GM23338 (cell line): ENCODE data around the gene ADRB2. TPM values are rescaled to one million over a fixed set of nuclear protein-coding genes. Genes with fewer than 3 reads are reported as not detected.

Source experiments
- ATAC-seq: fragments of 200-7000 bp; cut with Tn5 transposase; 3 replicates; pipeline ENCODE4 v1.9.1; 2020
- DNase-seq: peaks from one replicate; pipeline ENCODE4 v3.0.0-alpha.2; 2015; ENCODE audit warnings: low spot score
- H2AFZ ChIP-seq: fragments of 200-600 bp; sonication (generic); 2 replicates; pipeline ENCODE4 v1.8.0; 2016; ENCODE audit warnings: antibody characterized with exemption, mild to moderate bottlenecking, moderate library complexity
- H3F3A ChIP-seq: fragments of 200-600 bp; sonication (generic); replicated peaks from 2 replicates; pipeline ENCODE4 v1.8.0; 2017; ENCODE audit warnings: antibody characterized with exemption, mixed run types, low read depth
- H3K27ac ChIP-seq: fragments of 200-600 bp; sonication (generic); 2 replicates; pipeline ENCODE4 v1.6.1; 2016; ENCODE audit warnings: low read depth
- H3K27me3 ChIP-seq: fragments of 200-600 bp; sonication (generic); 2 replicates; pipeline ENCODE4 v1.8.0; 2016; ENCODE audit warnings: mild to moderate bottlenecking, mixed run types, moderate library complexity; ENCODE audit not compliant: insufficient read depth
- H3K36me3 ChIP-seq: fragments of 200-600 bp; sonication (generic); 2 replicates; pipeline ENCODE4 v1.8.0; 2016; ENCODE audit warnings: mild to moderate bottlenecking; ENCODE audit not compliant: insufficient read depth
- H3K4me1 ChIP-seq: fragments of 200-600 bp; sonication (generic); 2 replicates; pipeline ENCODE4 v1.8.0; 2016; ENCODE audit warnings: mild to moderate bottlenecking, moderate library complexity; ENCODE audit not compliant: insufficient read depth
- H3K4me2 ChIP-seq: fragments of 200-600 bp; sonication (generic); 2 replicates; pipeline ENCODE4 v1.7.1; 2017; ENCODE audit warnings: mixed run types
- H3K4me3 ChIP-seq: fragments of 200-600 bp; sonication (generic); 2 replicates; pipeline ENCODE4 v1.6.1; 2016; ENCODE audit warnings: mixed run types
- H3K79me2 ChIP-seq: fragments of 200-600 bp; sonication (generic); replicated peaks from 2 replicates; pipeline ENCODE4 v1.8.0; 2017; ENCODE audit warnings: mild to moderate bottlenecking; ENCODE audit not compliant: insufficient read depth
- H3K9me2 ChIP-seq: fragments of 200-600 bp; sonication (generic); 2 replicates; pipeline ENCODE4 v1.8.0; 2017; ENCODE audit not compliant: insufficient read depth
- H4K20me1 ChIP-seq: fragments of 200-600 bp; sonication (generic); replicated peaks from 2 replicates; pipeline ENCODE4 v1.8.0; 2017; ENCODE audit warnings: mild to moderate bottlenecking; ENCODE audit not compliant: insufficient read depth
- H3K27ac Mint-ChIP-seq: 2 replicates; pipeline ENCODE4 v1.8.0; 2020; ENCODE audit warnings: inconsistent platforms, mild to moderate bottlenecking, moderate library complexity, mixed read lengths
- H3K27me3 Mint-ChIP-seq: 3 replicates; pipeline ENCODE4 v1.8.0; 2022; ENCODE audit warnings: low read depth, mild to moderate bottlenecking, moderate library complexity, mixed read lengths, inconsistent platforms; ENCODE audit not compliant: insufficient read depth, poor library complexity
- H3K36me3 Mint-ChIP-seq: 3 replicates; pipeline ENCODE4 v1.8.0; 2021; ENCODE audit warnings: low read depth, mild to moderate bottlenecking, inconsistent platforms, moderate library complexity, mixed read lengths
- H3K4me1 Mint-ChIP-seq: 3 replicates; pipeline ENCODE4 v1.8.0; 2020; ENCODE audit warnings: mild to moderate bottlenecking, inconsistent platforms, mixed read lengths
- H3K4me3 Mint-ChIP-seq: 3 replicates; pipeline ENCODE4 v1.8.0; 2021; ENCODE audit warnings: moderate library complexity, mild to moderate bottlenecking, inconsistent platforms, mixed read lengths
- H3K9me3 Mint-ChIP-seq: 3 replicates; pipeline ENCODE4 v1.8.0; 2020; ENCODE audit warnings: moderate library complexity, mild to moderate bottlenecking, inconsistent platforms, mixed read lengths
- CTCF ChIP-seq, 2 experiments: fragments of 200-600 bp in 1 of 2; sonication (generic) in 1 of 2; conservative IDR thresholded peaks; 2 replicates each; pipeline versions ENCODE4 v1.5.1 to v1.6.1; 2016 to 2017; ENCODE audit warnings: antibody characterized with exemption in 2 of 2, low read depth in 2 of 2, mild to moderate bottlenecking in 2 of 2, moderate library complexity in 1 of 2
- ETS1 ChIP-seq: IDR thresholded peaks from 2 replicates; pipeline ENCODE4 v1.6.1; 2016; ENCODE audit warnings: antibody characterized with exemption
- EZH2 ChIP-seq: fragments of 200-600 bp; sonication (generic); IDR thresholded peaks from one replicate; pipeline ENCODE4 v1.8.0; 2017; ENCODE audit warnings: antibody characterized with exemption, mild to moderate bottlenecking, low read depth; ENCODE audit not compliant: unreplicated experiment
- EZH2phosphoT487 ChIP-seq: fragments of 200-600 bp; sonication (generic); IDR thresholded peaks from one replicate; pipeline ENCODE4 v1.8.1; 2018; ENCODE audit warnings: antibody characterized with exemption; ENCODE audit not compliant: unreplicated experiment
- JUNB ChIP-seq: IDR thresholded peaks from one replicate; pipeline ENCODE4 v1.6.1; 2016; ENCODE audit warnings: antibody characterized with exemption; ENCODE audit not compliant: unreplicated experiment
- POLR2AphosphoS5 ChIP-seq: IDR thresholded peaks from 2 replicates; pipeline ENCODE4 v1.6.1; 2016; ENCODE audit warnings: antibody characterized with exemption, low read depth
- REST ChIP-seq: IDR thresholded peaks from one replicate; pipeline ENCODE4 v1.6.1; 2018; ENCODE audit warnings: antibody characterized with exemption; ENCODE audit not compliant: unreplicated experiment
- STAT1 ChIP-seq: IDR thresholded peaks from one replicate; pipeline ENCODE4 v1.6.1; 2016; ENCODE audit warnings: antibody characterized with exemption; ENCODE audit not compliant: unreplicated experiment
- ZNF114 ChIP-seq: fragments of 250-450 bp; sonication (Bioruptor Pico); IDR thresholded peaks from 2 replicates; pipeline ENCODE4 v1.5.0; 2020; ENCODE audit warnings: mild to moderate bottlenecking, moderate library complexity
- ZNF331 ChIP-seq: fragments of 250-450 bp; sonication (Bioruptor Pico); IDR thresholded peaks from 2 replicates; pipeline ENCODE4 v1.5.0; 2020; ENCODE audit warnings: low read depth, mild to moderate bottlenecking, moderate library complexity
- polyA plus RNA-seq: library from polyadenylated mRNA; unstranded; fragments of >200 nt; fragmentation: Nextera tagmentation; extraction: Ambion mirVana; gene quantifications from 2 replicates; pipeline ENCODE4 v1.2.1, GENCODE V29; 2016
- total RNA-seq: library from RNA; depleted of rRNA; stranded (reverse); fragments of >200 nt; shearing (Covaris generic); gene quantifications from 2 replicates; pipeline ENCODE4 v1.2.3, GENCODE V29; 2014

Gene ADRB2
- total and polyA plus RNA-seq, 2 experiments from 2014 or later: 0.44 to 1.3 TPM

GRCh38 chr5:148817606-148818005, 8.8 kb upstream of the ADRB2 start (continued):
- no peak for TF ChIP-seq REST
- TF ChIP-seq EZH2phosphoT487: no peak
- no peak for TF ChIP-seq JUNB
- no peak for TF ChIP-seq ZNF331 (CRISPR knock-in tag)

GRCh38 chr5:148820461-148821395, 5.7 kb upstream of the ADRB2 start:
- Mint-ChIP-seq H3K36me3 (no peaks in the 10 kb centered on the region), H3K27me3 (peaks cover 7% of the 10 kb centered on the region), H3K4me1 (peaks cover 18% of the 10 kb centered on the region), H3K9me3 (no peaks in the 10 kb centered on the region), H3K27ac (no peak overlapping the region), H3K4me3 (no peak overlapping the region)
- no peaks in the 10 kb centered on the region for H3K79me2 ChIP-seq
- H2AFZ ChIP-seq: no peak overlapping the region
- no peaks in the 10 kb centered on the region for H3F3A ChIP-seq
- H3K27me3 ChIP-seq: peaks cover 10% of the 10 kb centered on the region; the same call in 1 of the 2 replicates
- DNase-seq: peak; percentile 70
- TF ChIP-seq POLR2AphosphoS5 (no peak), CTCF (conservative IDR thresholded peaks at IDR 0.05; ENCODE audit: low read depth in 2 of 2) (peak; percentile 72 to 76)
- no peaks in the 10 kb centered on the region for H4K20me1 ChIP-seq
- peaks cover 24% of the 10 kb centered on the region for H3K4me1 ChIP-seq
- ATAC-seq: peak; percentile 69
- no peak overlapping the region for H3K27ac ChIP-seq
- H3K4me2 ChIP-seq: no peak overlapping the region
- H3K9me2 ChIP-seq: no peaks in the 10 kb centered on the region
- H3K4me3 ChIP-seq: no peak overlapping the region
- H3K36me3 ChIP-seq: no peaks in the 10 kb centered on the region

- no peak overlapping the region for H3K4me2 ChIP-seq
- ATAC-seq (no peak), DNase-seq (no peak)
- Mint-ChIP-seq H3K4me3 (no peak overlapping the region), H3K27ac (no peak overlapping the region), H3K36me3 (no peaks in the 10 kb centered on the region), H3K27me3 (peaks cover 26% of the 10 kb centered on the region), H3K9me3 (no peaks in the 10 kb centered on the region), H3K4me1 (peaks cover 31% of the 10 kb centered on the region)
- no peaks in the 10 kb centered on the region for H3K79me2 ChIP-seq
- no peaks in the 10 kb centered on the region for H3F3A ChIP-seq
- no peaks in the 10 kb centered on the region for H3K36me3 ChIP-seq
- 0 out of 2 replicates have a peak, but pooled peaks cover 3% of the 10 kb centered on the region for H3K9me2 ChIP-seq
- H2AFZ ChIP-seq: no peak overlapping the region
- H3K4me3 ChIP-seq: no peak overlapping the region
- H3K27ac ChIP-seq: no peak overlapping the region
- peaks cover 22% of the 10 kb centered on the region for H3K27me3 ChIP-seq
- H4K20me1 ChIP-seq: no peaks in the 10 kb centered on the region
- H3K4me1 ChIP-seq: peaks cover 24% of the 10 kb centered on the region
- TF ChIP-seq STAT1 (no peak), ETS1 (no peak), JUNB (no peak), EZH2 (no peak), CTCF (conservative IDR thresholded peaks at IDR 0.05; ENCODE audit: low read depth in 2 of 2) (no peak), ZNF114 (CRISPR knock-in tag) (no peak)
Measured at GRCh38 chr5:148823871-148824270, 2.5 kb upstream of the ADRB2 start.
